Tibial nerve (tissue), 4 donors: ENCODE data around the gene KIF25.

Experiments
- EP300 ChIP-seq, 2 donors: sonication (generic); formaldehyde crosslinking; IDR thresholded peaks; one replicate each; pipeline ENCODE4 v1.6.1; 2017; ENCODE audit warnings: antibody characterized with exemption in 2 of 2, mild to moderate bottlenecking in 1 of 2
- POLR2A ChIP-seq, 2 donors: fragments of 450-650 bp; IDR thresholded peaks; one replicate each; pipeline ENCODE4 v1.6.1; 2017; ENCODE audit warnings: antibody characterized with exemption in 2 of 2, mild to moderate bottlenecking in 2 of 2, moderate library complexity in 2 of 2
- TF ChIP-seq, protein P1 (sequence below), 5 experiments: fragments of 200-600 bp in 3 of 5; fragments of 450-650 bp in 2 of 5; sonication (generic) in 3 of 5; IDR thresholded peaks; one replicate each; pipeline ENCODE4 v1.5.1; 2016 to 2019; ENCODE audit warnings: antibody characterized with exemption in 5 of 5, mild to moderate bottlenecking in 3 of 5, moderate library complexity in 2 of 5

DNA sequence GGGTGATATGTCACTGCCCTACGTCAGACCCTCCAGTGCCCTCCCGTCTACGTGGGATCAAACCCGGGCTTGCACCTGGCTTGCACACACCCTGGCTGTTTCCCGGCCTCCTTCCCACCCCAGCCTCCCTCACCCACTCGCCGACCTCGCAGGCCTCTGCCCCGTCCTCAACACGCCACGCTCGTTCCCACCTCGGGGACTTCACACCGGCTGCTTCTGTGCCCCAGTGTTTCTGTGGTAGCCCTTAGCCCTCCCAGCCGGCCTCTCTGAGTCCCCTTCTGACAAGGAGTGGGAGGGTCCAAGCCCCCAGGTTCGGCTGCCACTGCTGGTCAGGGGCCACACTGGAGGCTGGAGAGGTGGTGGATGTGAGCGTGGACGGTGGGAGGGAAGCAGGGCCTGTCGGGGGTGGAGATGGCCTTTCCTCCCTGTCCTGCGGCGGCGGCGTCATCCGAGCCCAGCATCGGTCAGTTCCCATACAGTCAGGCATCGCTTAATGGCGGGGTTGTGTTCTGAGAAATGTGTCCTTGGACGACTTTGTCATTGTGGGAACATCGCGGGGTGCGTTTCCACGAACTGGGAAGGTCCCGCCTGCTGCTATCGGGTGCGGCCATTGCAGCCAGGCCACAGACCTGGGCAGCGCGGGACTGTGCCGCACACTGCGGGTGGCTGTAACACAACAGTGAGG lies 11.4 kb upstream of the KIF25 start:
- TF ChIP-seq, protein P1, sequence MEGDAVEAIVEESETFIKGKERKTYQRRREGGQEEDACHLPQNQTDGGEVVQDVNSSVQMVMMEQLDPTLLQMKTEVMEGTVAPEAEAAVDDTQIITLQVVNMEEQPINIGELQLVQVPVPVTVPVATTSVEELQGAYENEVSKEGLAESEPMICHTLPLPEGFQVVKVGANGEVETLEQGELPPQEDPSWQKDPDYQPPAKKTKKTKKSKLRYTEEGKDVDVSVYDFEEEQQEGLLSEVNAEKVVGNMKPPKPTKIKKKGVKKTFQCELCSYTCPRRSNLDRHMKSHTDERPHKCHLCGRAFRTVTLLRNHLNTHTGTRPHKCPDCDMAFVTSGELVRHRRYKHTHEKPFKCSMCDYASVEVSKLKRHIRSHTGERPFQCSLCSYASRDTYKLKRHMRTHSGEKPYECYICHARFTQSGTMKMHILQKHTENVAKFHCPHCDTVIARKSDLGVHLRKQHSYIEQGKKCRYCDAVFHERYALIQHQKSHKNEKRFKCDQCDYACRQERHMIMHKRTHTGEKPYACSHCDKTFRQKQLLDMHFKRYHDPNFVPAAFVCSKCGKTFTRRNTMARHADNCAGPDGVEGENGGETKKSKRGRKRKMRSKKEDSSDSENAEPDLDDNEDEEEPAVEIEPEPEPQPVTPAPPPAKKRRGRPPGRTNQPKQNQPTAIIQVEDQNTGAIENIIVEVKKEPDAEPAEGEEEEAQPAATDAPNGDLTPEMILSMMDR (IDR thresholded peaks at IDR 0.05): no peak
- TF ChIP-seq POLR2A (IDR thresholded peaks at IDR 0.05) (no peak), EP300 (IDR thresholded peaks at IDR 0.05) (no peak)
